HG03378 (cell line): ENCODE data around the gene CXCR6.

Experiments used
- ATAC-seq: cut with Tn5 transposase; IDR thresholded peaks from one replicate; pipeline ENCODE4 v1.9.1; 2021; ENCODE audit warnings: mild to moderate bottlenecking, moderate library complexity; ENCODE audit not compliant: unreplicated experiment

The CXCR6 gene

GRCh38 chr3:45966950-45967640 lies 23.8 kb downstream of the CXCR6 start:
- no peak for ATAC-seq

- ATAC-seq = no peak
Measured at GRCh38 chr3:45967724-45968123, 24.5 kb downstream of the CXCR6 start.

- no peak for ATAC-seq
Measured at GRCh38 chr3:45968149-45968548, 24.9 kb downstream of the CXCR6 start.

DNA sequence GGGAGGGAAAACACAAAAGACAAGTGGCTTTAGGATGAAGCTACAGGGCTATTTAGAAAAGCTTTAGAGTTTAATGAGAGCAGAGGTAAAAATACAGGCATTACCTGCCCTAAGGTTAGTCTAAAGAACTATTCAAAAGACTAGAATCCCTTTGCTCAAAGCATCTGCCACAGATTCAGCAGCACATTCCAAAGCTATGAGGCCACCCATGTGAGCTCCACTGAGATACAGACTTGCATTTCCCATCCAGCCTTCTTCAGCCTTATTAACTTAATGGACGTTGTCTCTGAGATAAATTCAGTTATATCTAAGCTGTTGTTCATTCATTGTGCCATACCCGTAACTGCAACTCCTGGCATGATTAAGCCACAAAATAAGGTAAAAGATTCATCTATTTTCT lies 25.4 kb downstream of the CXCR6 start:
- ATAC-seq = no peak

- no peak for ATAC-seq
Measured at GRCh38 chr3:45969116-45969515, 25.9 kb downstream of the CXCR6 start.

GRCh38 chr3:45969953-45970352 lies 26.7 kb downstream of the CXCR6 start:
- no peak for ATAC-seq

GRCh38 chr3:45972534-45973402 lies 29.5 kb downstream of the CXCR6 start:
- no peak for ATAC-seq

GRCh38 chr3:45974686-45975085 lies 31.4 kb downstream of the CXCR6 start:
- no peak for ATAC-seq

DNA sequence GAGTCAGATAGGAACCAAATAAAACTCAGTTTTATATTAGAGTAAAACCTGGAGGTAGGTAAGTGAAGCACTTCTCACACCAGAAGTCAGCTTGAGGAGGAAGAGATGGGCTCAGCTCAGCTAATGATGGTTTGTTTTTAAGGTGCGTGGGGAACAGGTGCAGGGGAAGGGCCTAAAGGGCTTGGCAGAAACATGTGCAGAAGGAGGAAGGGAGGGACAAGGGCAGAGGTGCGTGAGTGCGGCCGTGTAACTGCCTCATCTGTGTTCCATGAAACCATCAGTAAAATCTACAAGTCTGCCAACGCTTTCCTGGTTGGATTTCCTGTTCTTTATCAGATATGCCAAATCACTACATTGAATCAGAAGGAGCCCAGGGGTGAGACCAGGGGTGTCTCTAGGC lies 32.4 kb downstream of the CXCR6 start:
- no peak for ATAC-seq

DNA sequence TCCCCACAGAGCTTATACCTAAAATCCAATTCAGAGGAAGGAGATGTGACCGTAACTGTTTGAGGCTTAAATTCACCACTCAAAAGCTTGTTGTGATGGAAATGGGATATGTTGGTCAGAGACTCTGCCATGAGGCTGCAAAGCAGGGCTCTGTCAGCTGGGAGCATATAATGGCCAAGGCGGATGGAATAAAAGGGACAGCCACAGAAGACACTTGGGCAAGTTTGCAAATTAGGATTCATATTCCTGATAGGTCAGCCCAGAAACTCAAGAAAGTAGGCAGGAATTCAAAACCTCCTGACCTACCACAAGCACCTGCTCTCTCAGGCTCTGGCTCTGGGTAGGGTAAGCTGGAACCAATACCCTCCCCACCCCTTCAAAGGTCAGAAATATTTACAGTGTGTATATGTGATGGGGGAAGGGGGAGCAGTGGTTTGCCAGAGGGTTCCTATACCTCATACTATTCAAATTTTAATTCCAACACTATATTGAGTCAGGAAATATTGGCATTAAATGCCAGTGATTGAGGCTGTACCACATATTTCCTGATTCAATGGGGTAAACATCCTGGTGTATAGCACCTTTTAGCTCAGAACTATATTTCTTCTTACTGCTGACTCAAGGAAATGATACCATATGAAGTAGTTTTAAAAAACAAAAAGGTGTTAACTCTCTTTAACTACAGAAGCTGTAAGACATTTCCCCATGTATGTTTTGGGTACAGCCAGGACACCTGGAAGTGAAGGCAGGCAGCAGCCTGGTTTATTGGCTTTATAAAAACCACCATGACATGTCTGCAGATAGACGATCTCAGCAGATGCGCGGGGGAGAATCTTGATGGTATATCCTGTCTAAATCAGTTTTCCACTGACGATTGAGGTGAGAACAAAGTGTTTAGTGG lies 33.2 kb downstream of the CXCR6 start:
- ATAC-seq = no peak

DNA sequence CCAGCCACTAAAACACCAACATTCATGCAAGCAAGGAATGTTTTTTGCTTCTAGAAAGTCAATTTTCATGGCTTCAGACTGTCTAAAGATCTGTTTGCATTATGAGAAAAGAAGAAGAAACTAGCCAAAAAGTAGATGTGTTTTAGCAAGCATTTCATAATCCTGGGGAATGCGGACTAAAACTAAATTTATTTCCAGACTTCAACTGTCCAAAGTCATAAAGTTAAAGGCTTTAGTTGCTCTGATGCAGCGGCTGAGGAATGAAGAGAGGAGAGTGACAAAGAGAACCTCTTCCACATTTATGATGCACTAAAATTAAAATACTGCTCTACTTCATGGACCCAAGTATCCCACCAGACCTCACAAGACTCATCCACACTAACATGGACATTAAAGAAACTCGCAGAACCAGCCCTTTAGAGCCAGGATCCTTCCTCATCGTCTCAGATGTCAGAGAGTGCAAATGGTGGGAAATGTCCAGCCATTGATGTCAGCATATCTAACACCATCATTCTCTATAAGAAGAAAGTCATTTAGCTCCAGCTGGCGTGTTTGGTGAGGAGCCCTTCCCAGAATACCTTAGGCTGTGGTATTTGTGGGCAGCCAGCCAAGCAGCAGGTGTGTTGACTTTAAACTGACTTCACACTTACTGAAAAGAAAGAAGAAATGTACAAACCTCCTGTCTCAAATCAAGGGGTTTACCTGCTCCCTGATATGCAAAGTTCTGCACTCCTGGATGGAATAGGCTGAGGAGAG lies 34.9 kb downstream of the CXCR6 start:
- ATAC-seq = no peak

- ATAC-seq = no peak
Measured at GRCh38 chr3:45979378-45979777, 36.1 kb downstream of the CXCR6 start.

GRCh38 chr3:45980229-45980813 lies 37.1 kb downstream of the CXCR6 start:
- no peak for ATAC-seq

- no peak for ATAC-seq
Measured at GRCh38 chr3:45980819-45981218, 37.6 kb downstream of the CXCR6 start.

DNA sequence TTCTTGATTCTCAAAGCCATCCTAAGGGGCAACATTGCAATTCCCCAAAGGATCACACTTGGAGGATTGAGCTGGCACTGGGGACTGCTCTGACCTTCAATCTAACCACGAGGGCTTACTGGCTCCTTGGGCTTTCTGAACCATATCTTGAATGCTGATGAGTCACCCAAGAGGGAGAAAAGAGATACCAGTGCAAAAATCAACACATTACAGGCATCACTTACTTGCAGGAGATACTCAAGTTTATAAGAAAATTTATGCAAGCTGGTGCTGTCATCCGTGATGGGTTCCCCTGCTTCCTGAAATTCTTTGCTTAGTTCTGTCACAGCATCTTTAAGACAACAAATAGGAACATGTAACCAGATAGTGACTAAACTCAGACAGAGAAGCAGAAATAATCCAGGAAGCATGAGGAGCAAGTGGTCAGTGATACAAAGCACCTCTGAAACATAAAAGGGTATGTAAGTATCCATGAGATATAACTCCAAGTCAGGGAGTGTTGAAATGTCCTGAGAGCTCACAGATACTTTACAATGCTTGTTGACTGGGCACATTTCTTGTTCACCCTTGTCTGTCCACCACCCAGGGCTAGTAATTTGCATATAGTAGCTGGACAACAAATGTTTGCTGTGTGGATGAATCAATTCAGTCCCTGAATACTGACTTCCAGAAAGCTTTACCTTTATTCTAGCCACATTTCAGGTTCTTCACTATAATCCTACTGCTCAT lies 38.2 kb downstream of the CXCR6 start:
- ATAC-seq = no peak

- ATAC-seq = no peak
Measured at GRCh38 chr3:45983770-45984169, 40.5 kb downstream of the CXCR6 start.

GRCh38 chr3:45984331-45985312 lies 41.4 kb downstream of the CXCR6 start:
- ATAC-seq = no peak

GRCh38 chr3:45985532-45986302 lies 42.5 kb downstream of the CXCR6 start:
- ATAC-seq = no peak
